SK-N-SH (cell line): ENCODE measurements around the gene GRB7. TPM values are rescaled to one million over a fixed set of nuclear protein-coding genes. Genes with fewer than 3 reads are reported as not detected.

Source experiments
- CTCF ChIA-PET: fragments of 300-600, 350-600 bp; formaldehyde crosslinking; extraction: SDS; loops from one replicate; lab custom pipeline; 2021; lab: Yijun Ruan, JAX
- POLR2A ChIA-PET: fragments of 350-600 bp; sonication (Branson Sonifier 250); formaldehyde crosslinking; extraction: SDS; loops from one replicate; lab custom pipeline; 2020; ENCODE audit warnings: antibody characterized with exemption, inconsistent platforms; lab: Yijun Ruan, JAX
- DNase-seq: peaks from one replicate; pipeline ENCODE4 v3.0.0; 2012
- H2AFZ ChIP-seq: fragments of 200-600 bp; sonication (generic); 2 replicates; pipeline ENCODE4 v1.8.1; 2016; ENCODE audit warnings: antibody characterized with exemption, mild to moderate bottlenecking, low read depth
- H3F3A ChIP-seq: fragments of 200-600 bp; sonication (generic); replicated peaks from 2 replicates; pipeline ENCODE3; 2016; ENCODE audit warnings: antibody characterized with exemption, mild to moderate bottlenecking; ENCODE audit not compliant: insufficient read depth
- H3K27ac ChIP-seq, 2 experiments: fragments of 200-500 bp in 1 of 2; fragments of 200-600 bp in 1 of 2; sonication (Bioruptor generic) in 1 of 2; sonication (generic), shearing (Covaris generic) in 1 of 2; 2 replicates each; pipeline versions ENCODE4 v1.5.1 to v1.6.1; 2014 to 2016; ENCODE audit warnings: low read depth in 2 of 2, inconsistent platforms in 1 of 2, low read length in 1 of 2, mild to moderate bottlenecking in 1 of 2, mixed read lengths in 1 of 2
- H3K27me3 ChIP-seq: fragments of 200-600 bp; sonication (generic), shearing (Covaris generic); 2 replicates; pipeline ENCODE4 v1.6.1; 2016; ENCODE audit warnings: mixed run types; ENCODE audit not compliant: insufficient read depth
- H3K36me3 ChIP-seq, 2 experiments: fragments of 200-500 bp in 1 of 2; fragments of 200-600 bp in 1 of 2; sonication (Bioruptor generic) in 1 of 2; sonication (generic) in 1 of 2; replicated peaks in 1 of 2; 2 replicates each; pipeline versions ENCODE3 to v1.5.1; 2014 to 2016; ENCODE audit warnings: low read length in 1 of 2, mild to moderate bottlenecking in 1 of 2; ENCODE audit not compliant: insufficient read depth in 2 of 2, control insufficient read depth in 1 of 2
- H3K4me1 ChIP-seq, 2 experiments: fragments of 200-500 bp in 1 of 2; fragments of 200-600 bp in 1 of 2; sonication (Bioruptor generic) in 1 of 2; sonication (generic), shearing (Covaris generic) in 1 of 2; 2 replicates each; pipeline versions ENCODE4 v1.5.1 to v1.6.1; 2014 to 2016; ENCODE audit warnings: low read depth in 1 of 2, low read length in 1 of 2, mixed run types in 1 of 2; ENCODE audit not compliant: insufficient read depth in 2 of 2, control insufficient read depth in 1 of 2
- H3K4me2 ChIP-seq: fragments of 200-600 bp; sonication (generic), shearing (Covaris generic); 2 replicates; pipeline ENCODE4 v1.6.1; 2017; ENCODE audit warnings: mixed run types
- H3K4me3 ChIP-seq, 2 experiments: fragments of 200-500 bp in 1 of 2; fragments of 200-600 bp in 1 of 2; sonication (Bioruptor generic) in 1 of 2; sonication (generic), shearing (Covaris generic) in 1 of 2; 2 replicates each; pipeline versions ENCODE4 v1.5.1 to v1.8.1; 2014 to 2016; ENCODE audit warnings: low read depth in 2 of 2, inconsistent platforms in 1 of 2, low read length in 1 of 2, mild to moderate bottlenecking in 1 of 2, mixed read lengths in 1 of 2, moderate library complexity in 1 of 2
- H3K79me2 ChIP-seq: fragments of 200-600 bp; sonication (generic); 2 replicates; pipeline ENCODE4 v1.8.1; 2017; ENCODE audit warnings: mild to moderate bottlenecking; ENCODE audit not compliant: insufficient read depth
- H3K9ac ChIP-seq: fragments of 200-600 bp; sonication (generic); 2 replicates; pipeline ENCODE4 v1.6.1; 2017; ENCODE audit warnings: mixed run types
- H3K9me2 ChIP-seq: fragments of 200-600 bp; sonication (generic); 2 replicates; pipeline ENCODE4 v1.6.1; 2017; ENCODE audit warnings: mixed run types
- H3K9me3 ChIP-seq: fragments of 200-600 bp; sonication (generic); 2 replicates; pipeline ENCODE4 v1.6.1; 2017; ENCODE audit warnings: mixed run types, mild to moderate bottlenecking, moderate library complexity
- H4K20me1 ChIP-seq: fragments of 200-600 bp; sonication (generic); 2 replicates; pipeline ENCODE4 v1.6.1; 2017; ENCODE audit warnings: mild to moderate bottlenecking, mixed run types; ENCODE audit not compliant: insufficient read depth
- CHD2 ChIP-seq: fragments of 150-350 bp; IDR thresholded peaks from 2 replicates; pipeline ENCODE4 v1.6.1; 2018; ENCODE audit warnings: low read length; ENCODE audit not compliant: partially characterized antibody
- EP300 ChIP-seq, 2 experiments: IDR thresholded peaks; 2 replicates each; pipeline versions ENCODE4 v1.4.0 to v1.6.1; 2012; ENCODE audit warnings: borderline replicate concordance in 1 of 2, low read depth in 1 of 2, low read length in 1 of 2
- FOXJ3 ChIP-seq: sonication (generic); formaldehyde crosslinking; IDR thresholded peaks from 2 replicates; pipeline ENCODE4 v1.5.1; 2020; ENCODE audit warnings: mild to moderate bottlenecking, missing genetic modification reagents
- FOXM1 ChIP-seq: IDR thresholded peaks from 2 replicates; pipeline ENCODE4 v1.4.0; 2012; ENCODE audit warnings: low read depth, mild to moderate bottlenecking
- IRF3 ChIP-seq: fragments of 150-350 bp; IDR thresholded peaks from 2 replicates; pipeline ENCODE4 v1.6.1; 2016; ENCODE audit warnings: mild to moderate bottlenecking, low read depth, low read length
- JUND ChIP-seq: IDR thresholded peaks from 2 replicates; pipeline ENCODE4 v1.4.0; 2012
- NRF1 ChIP-seq: IDR thresholded peaks from 2 replicates; pipeline ENCODE4 v1.6.1; 2012; ENCODE audit warnings: low read depth, mild to moderate bottlenecking, low read length
- PBX3 ChIP-seq: IDR thresholded peaks from 2 replicates; pipeline ENCODE4; 2012
- RFX5 ChIP-seq: IDR thresholded peaks from 2 replicates; pipeline ENCODE4 v1.6.1; 2012; ENCODE audit warnings: mild to moderate bottlenecking, improper control_type of control experiment, low read length
- RXRA ChIP-seq: IDR thresholded peaks from 2 replicates; pipeline ENCODE4 v1.4.0; 2012; ENCODE audit warnings: low read depth, mild to moderate bottlenecking, borderline replicate concordance
- SMC3 ChIP-seq: IDR thresholded peaks from 2 replicates; pipeline ENCODE4 v1.6.1; 2012; ENCODE audit warnings: low read depth, low read length, improper control_type of control experiment
- TEAD4 ChIP-seq: IDR thresholded peaks from 2 replicates; pipeline ENCODE4 v1.4.0; 2012; ENCODE audit warnings: mild to moderate bottlenecking, borderline replicate concordance; ENCODE audit not compliant: insufficient read depth
- USF1 ChIP-seq: IDR thresholded peaks from 2 replicates; pipeline ENCODE4 v1.4.0; 2012; ENCODE audit warnings: low read depth, borderline replicate concordance
- USF2 ChIP-seq: fragments of 150-350 bp; IDR thresholded peaks from 2 replicates; pipeline ENCODE4 v1.6.1; 2017; ENCODE audit warnings: antibody characterized with exemption, low read length, low read depth, borderline replicate concordance
- WGBS: methylation state at CpG from one replicate; pipeline ENCODE4 v1.1.6; 2017; ENCODE audit warnings: low lambda C conversion rate; 5-methylcytosine and 5-hydroxymethylcytosine counted together
- polyA plus RNA-seq, 3 experiments: library from polyadenylated mRNA; depleted of rRNA; stranded (reverse); fragments of >200 nt; gene quantifications; 2 replicates each; pipeline ENCODE4 v1.2.3, GENCODE V29; 2012
- TF ChIP-seq, protein P1 (sequence below): IDR thresholded peaks from 2 replicates; pipeline ENCODE4 v1.4.0; 2012; ENCODE audit warnings: low read depth
- TF ChIP-seq, protein P2 (sequence below): IDR thresholded peaks from 2 replicates; pipeline ENCODE4 v1.6.1; 2012; ENCODE audit warnings: mild to moderate bottlenecking, low read depth, low read length, moderate library complexity

Gene GRB7
- polyA plus RNA-seq, 1 of the 3 experiments (the other 2 are of a cell fraction) = not detected

DNA sequence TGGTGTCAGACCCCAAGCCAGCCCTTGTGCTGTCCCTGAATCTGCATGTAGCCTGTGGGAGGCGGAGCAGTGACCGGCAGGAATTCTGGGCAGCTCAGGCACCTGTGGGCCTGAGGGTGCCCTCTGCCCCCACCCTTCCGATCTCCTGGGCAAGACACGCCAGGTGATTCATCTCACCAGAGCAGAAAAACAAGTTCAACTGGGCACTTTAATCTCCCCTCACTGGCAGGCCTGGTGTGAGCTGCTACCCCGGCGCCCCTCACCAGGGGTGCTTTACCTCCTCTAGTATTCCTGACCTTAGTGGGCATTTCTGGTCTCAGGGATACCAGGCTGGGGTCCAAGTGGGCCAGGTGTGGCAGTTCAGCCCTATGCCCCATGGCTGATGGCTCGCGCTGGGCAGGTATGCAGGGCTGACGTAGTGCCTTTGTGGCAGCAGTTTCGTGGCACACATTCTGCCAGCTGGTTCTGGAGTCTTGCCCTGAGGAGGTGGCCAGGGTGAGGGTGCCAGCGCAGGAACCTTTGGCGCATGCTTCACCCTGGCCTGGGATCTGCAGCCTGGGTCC lies 31.9 kb upstream of the GRB7 start:
- CTCF ChIA-PET = interaction anchor here (0.9 kb wide), 2 partner anchors 82 to 84 kb away, joined by 3 read pairs; no protein-coding TSS in a partner anchor
- no peaks in the 10 kb centered on the region for H4K20me1 ChIP-seq
- H3F3A ChIP-seq = no peaks in the 10 kb centered on the region
- H3K79me2 ChIP-seq = no peaks in the 10 kb centered on the region
- no peak overlapping the region for H3K9ac ChIP-seq
- WGBS = 79% methylated on average over 9 of the region's 12 CpGs
- H3K27ac ChIP-seq = no peak overlapping the region
- no peaks in the 10 kb centered on the region for H3K4me1 ChIP-seq
- H3K4me3 ChIP-seq = no peak overlapping the region
- DNase-seq = no peak
- POLR2A ChIA-PET = no interaction called here
- H3K4me2 ChIP-seq = no peak overlapping the region
- no peaks in the 10 kb centered on the region for H3K36me3 ChIP-seq
- H3K27me3 ChIP-seq = no peaks in the 10 kb centered on the region; the same call in 1 of the 2 replicates
- H3K9me3 ChIP-seq = no peaks in the 10 kb centered on the region
- H2AFZ ChIP-seq = no peak overlapping the region
- no peaks in the 10 kb centered on the region for H3K9me2 ChIP-seq
- TF ChIP-seq IRF3 (no peak), USF1 (no peak), USF2 (no peak), RFX5 (no peak), EP300 (IDR thresholded peaks at IDR 0.05; ENCODE audit: borderline replicate concordance in 1 of 2, low read depth in 1 of 2, low read length in 1 of 2) (no peak), JUND (no peak), TEAD4 (no peak), NRF1 (no peak), FOXM1 (no peak), CHD2 (no peak)

- H2AFZ ChIP-seq = no peak overlapping the region
- no peak for DNase-seq
- WGBS = 60% methylated on average over 5 of the region's 8 CpGs
- no peak overlapping the region for H3K27ac ChIP-seq
- no peaks in the 10 kb centered on the region for H3K9me2 ChIP-seq
- H3K27me3 ChIP-seq = no peaks in the 10 kb centered on the region; the same call in 1 of the 2 replicates
- no peaks in the 10 kb centered on the region for H3K79me2 ChIP-seq
- no peak overlapping the region for H3K9ac ChIP-seq
- no peak overlapping the region for H3K4me2 ChIP-seq
- no peaks in the 10 kb centered on the region for H3K36me3 ChIP-seq
- TF ChIP-seq USF2 (no peak), RXRA (no peak), FOXM1 (no peak), PBX3 (no peak), FOXJ3 (no peak), RFX5 (no peak), SMC3 (no peak)
- TF ChIP-seq, protein P1, sequence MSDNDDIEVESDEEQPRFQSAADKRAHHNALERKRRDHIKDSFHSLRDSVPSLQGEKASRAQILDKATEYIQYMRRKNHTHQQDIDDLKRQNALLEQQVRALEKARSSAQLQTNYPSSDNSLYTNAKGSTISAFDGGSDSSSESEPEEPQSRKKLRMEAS = no peak
- TF ChIP-seq, protein P2, sequence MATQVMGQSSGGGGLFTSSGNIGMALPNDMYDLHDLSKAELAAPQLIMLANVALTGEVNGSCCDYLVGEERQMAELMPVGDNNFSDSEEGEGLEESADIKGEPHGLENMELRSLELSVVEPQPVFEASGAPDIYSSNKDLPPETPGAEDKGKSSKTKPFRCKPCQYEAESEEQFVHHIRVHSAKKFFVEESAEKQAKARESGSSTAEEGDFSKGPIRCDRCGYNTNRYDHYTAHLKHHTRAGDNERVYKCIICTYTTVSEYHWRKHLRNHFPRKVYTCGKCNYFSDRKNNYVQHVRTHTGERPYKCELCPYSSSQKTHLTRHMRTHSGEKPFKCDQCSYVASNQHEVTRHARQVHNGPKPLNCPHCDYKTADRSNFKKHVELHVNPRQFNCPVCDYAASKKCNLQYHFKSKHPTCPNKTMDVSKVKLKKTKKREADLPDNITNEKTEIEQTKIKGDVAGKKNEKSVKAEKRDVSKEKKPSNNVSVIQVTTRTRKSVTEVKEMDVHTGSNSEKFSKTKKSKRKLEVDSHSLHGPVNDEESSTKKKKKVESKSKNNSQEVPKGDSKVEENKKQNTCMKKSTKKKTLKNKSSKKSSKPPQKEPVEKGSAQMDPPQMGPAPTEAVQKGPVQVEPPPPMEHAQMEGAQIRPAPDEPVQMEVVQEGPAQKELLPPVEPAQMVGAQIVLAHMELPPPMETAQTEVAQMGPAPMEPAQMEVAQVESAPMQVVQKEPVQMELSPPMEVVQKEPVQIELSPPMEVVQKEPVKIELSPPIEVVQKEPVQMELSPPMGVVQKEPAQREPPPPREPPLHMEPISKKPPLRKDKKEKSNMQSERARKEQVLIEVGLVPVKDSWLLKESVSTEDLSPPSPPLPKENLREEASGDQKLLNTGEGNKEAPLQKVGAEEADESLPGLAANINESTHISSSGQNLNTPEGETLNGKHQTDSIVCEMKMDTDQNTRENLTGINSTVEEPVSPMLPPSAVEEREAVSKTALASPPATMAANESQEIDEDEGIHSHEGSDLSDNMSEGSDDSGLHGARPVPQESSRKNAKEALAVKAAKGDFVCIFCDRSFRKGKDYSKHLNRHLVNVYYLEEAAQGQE = no peak
- H3K4me1 ChIP-seq = no peaks in the 10 kb centered on the region
- H3F3A ChIP-seq = no peaks in the 10 kb centered on the region
- no peaks in the 10 kb centered on the region for H3K9me3 ChIP-seq
- ChIA-PET POLR2A (no interaction called here), CTCF (interaction anchor here (0.9 kb wide), 1 partner anchor 85 kb away, joined by 3 read pairs; no protein-coding TSS in a partner anchor)
- no peaks in the 10 kb centered on the region for H4K20me1 ChIP-seq
- no peak overlapping the region for H3K4me3 ChIP-seq
Measured at GRCh38 chr17:39706383-39706782, 31.4 kb upstream of the GRB7 start.
